Stomach (tissue), 9 donors: ENCODE data around the gene HAGHL. TPM values are rescaled to one million over a fixed set of nuclear protein-coding genes. Genes with fewer than 3 reads are reported as not detected.
"Not testable (repeated sequence)": the region's sequence is repeated elsewhere in the genome, so short reads cannot be mapped to it uniquely, and the experiment has no call there.

ENCODE experiments used
- DNase-seq, 2 donors: peaks; one replicate each; pipeline versions ENCODE4 v3.0.0 to v3.0.0-alpha.2; 2013 to 2019
- H3K27ac ChIP-seq, 5 donors: fragments of 200-600 bp in 4 of 5; sonication (generic) in 4 of 5; one replicate each; pipeline ENCODE4 v1.5.1; 2013 to 2019; ENCODE audit warnings: mild to moderate bottlenecking in 1 of 5, moderate library complexity in 1 of 5
- H3K27me3 ChIP-seq, 3 donors: fragments of 200-600 bp; sonication (generic); one replicate each; pipeline ENCODE4 v1.5.1; 2017 to 2019; ENCODE audit warnings: mixed run types in 1 of 3
- H3K36me3 ChIP-seq, 4 donors: fragments of 200-600 bp; sonication (generic); 1 replicate in 3 of 4; 2 replicates in 1 of 4; pipeline ENCODE4 v1.5.1; 2016 to 2019
- H3K4me1 ChIP-seq, 4 donors: fragments of 200-600 bp; sonication (generic); one replicate each; pipeline ENCODE4 v1.5.1; 2016 to 2019
- H3K4me3 ChIP-seq, 4 donors: fragments of 200-600 bp; sonication (generic) in 3 of 4; one replicate each; pipeline ENCODE4 v1.5.1; 2016 to 2019; ENCODE audit warnings: mild to moderate bottlenecking in 1 of 4
- H3K9me3 ChIP-seq, 4 donors: fragments of 200-600 bp; sonication (generic); one replicate each; pipeline ENCODE4 v1.5.1; 2016 to 2019
- EP300 ChIP-seq: sonication (generic); formaldehyde crosslinking; IDR thresholded peaks from one replicate; pipeline ENCODE4 v1.6.1; 2017; ENCODE audit warnings: antibody characterized with exemption
- POLR2A ChIP-seq, 4 donors: fragments of 450-650 bp; IDR thresholded peaks; one replicate each; pipeline ENCODE4 v1.6.1; 2016; ENCODE audit warnings: antibody characterized with exemption in 4 of 4, control low read depth in 2 of 4, mild to moderate bottlenecking in 1 of 4, moderate library complexity in 1 of 4
- POLR2AphosphoS5 ChIP-seq, 3 donors: sonication (generic); formaldehyde crosslinking; IDR thresholded peaks; one replicate each; pipeline ENCODE4 v1.6.1; 2016; ENCODE audit warnings: antibody characterized with exemption in 3 of 3
- WGBS, 5 donors: extraction: QIAGEN DNeasy Blood & Tissue Kit in 3 of 5; methylation state at CpG; one replicate each; pipeline versions ENCODE4 v1.1.5 to v1.1.7; 2013 to 2018; 5-methylcytosine and 5-hydroxymethylcytosine counted together
- intact Hi-C: fragments of 100-400 bp; cut with DNase I; formaldehyde crosslinking; loops from one replicate; pipeline ENCODE4 v1.15.1; 2023; ENCODE audit warnings: low total_unique reads
- polyA plus RNA-seq, 3 donors: library from polyadenylated mRNA; stranded (reverse); fragments of 200-250 nt; gene quantifications; one replicate each; pipeline ENCODE4 v1.2.3, GENCODE V29; 2013
- total RNA-seq, 5 donors: library from RNA; depleted of rRNA; stranded (reverse); fragments of >200 nt; gene quantifications; one replicate each; pipeline versions ENCODE4 v1.1.0 to v1.2.3, GENCODE V29; 2014 to 2016
- TF ChIP-seq, protein P1 (sequence below), 7 experiments: fragments of 450-650 bp in 4 of 7; fragments of 200-600 bp in 3 of 7; sonication (generic) in 3 of 7; IDR thresholded peaks; one replicate each; pipeline ENCODE4 v1.5.1; 2016 to 2019; ENCODE audit warnings: antibody characterized with exemption in 7 of 7, control low read depth in 2 of 7, mild to moderate bottlenecking in 1 of 7
- donor health status: healthy with polysubstance abuse.
- donor health status: Bipolar disorder and iron deficiency.
- donor health status: healthy.

The HAGHL gene
- total and polyA plus RNA-seq, 8 donors: 3.1 to 19.9 (median 3.9) TPM; not detected in 2

GRCh38 chr16:774086-775001 is 47.4 kb downstream of the HAGHL start:
- Histone ChIP-seq H3K4me3 (no peak overlapping the region), H3K4me1 (no peaks in the 10 kb centered on the region), H3K9me3 (no peaks in the 10 kb centered on the region), H3K27me3 (peaks cover 0 to 83% (median 11%) of the 10 kb centered on the region in 3 donors), H3K27ac (no peak overlapping the region), H3K36me3 (no peaks in the 10 kb centered on the region)
- 76 to 85% (median 78%) methylated on average over 26 to 46 of the region's 46 CpGs for WGBS, 5 donors
- no peak for DNase-seq
- intact Hi-C loops: no loop called here
- TF ChIP-seq EP300: no peak
- no peak for TF ChIP-seq POLR2A (IDR thresholded peaks at IDR 0.05)
- TF ChIP-seq, protein P1, sequence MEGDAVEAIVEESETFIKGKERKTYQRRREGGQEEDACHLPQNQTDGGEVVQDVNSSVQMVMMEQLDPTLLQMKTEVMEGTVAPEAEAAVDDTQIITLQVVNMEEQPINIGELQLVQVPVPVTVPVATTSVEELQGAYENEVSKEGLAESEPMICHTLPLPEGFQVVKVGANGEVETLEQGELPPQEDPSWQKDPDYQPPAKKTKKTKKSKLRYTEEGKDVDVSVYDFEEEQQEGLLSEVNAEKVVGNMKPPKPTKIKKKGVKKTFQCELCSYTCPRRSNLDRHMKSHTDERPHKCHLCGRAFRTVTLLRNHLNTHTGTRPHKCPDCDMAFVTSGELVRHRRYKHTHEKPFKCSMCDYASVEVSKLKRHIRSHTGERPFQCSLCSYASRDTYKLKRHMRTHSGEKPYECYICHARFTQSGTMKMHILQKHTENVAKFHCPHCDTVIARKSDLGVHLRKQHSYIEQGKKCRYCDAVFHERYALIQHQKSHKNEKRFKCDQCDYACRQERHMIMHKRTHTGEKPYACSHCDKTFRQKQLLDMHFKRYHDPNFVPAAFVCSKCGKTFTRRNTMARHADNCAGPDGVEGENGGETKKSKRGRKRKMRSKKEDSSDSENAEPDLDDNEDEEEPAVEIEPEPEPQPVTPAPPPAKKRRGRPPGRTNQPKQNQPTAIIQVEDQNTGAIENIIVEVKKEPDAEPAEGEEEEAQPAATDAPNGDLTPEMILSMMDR (IDR thresholded peaks at IDR 0.05): no peak
- no peak for TF ChIP-seq POLR2AphosphoS5 (IDR thresholded peaks at IDR 0.05)

- Histone ChIP-seq H3K27me3 (peaks cover 0 to 83% (median 11%) of the 10 kb centered on the region in 3 donors), H3K9me3 (no peaks in the 10 kb centered on the region), H3K36me3 (no peaks in the 10 kb centered on the region), H3K4me3 (no peak overlapping the region), H3K4me1 (no peaks in the 10 kb centered on the region), H3K27ac (no peak overlapping the region)
- intact Hi-C loops: no loop called here
- TF ChIP-seq POLR2A (IDR thresholded peaks at IDR 0.05): no peak
- TF ChIP-seq, protein P1 (IDR thresholded peaks at IDR 0.05): no peak
- no peak for TF ChIP-seq EP300
- TF ChIP-seq POLR2AphosphoS5 (IDR thresholded peaks at IDR 0.05): no peak
- 71 to 78% (median 74%) methylated on average over 31 to 36 of the region's 36 CpGs for WGBS, 5 donors
- no peak for DNase-seq
Observed at GRCh38 chr16:775236-775796, 48.4 kb downstream of the HAGHL start.

- intact Hi-C loops, H3K4me1 ChIP-seq, H3K36me3 ChIP-seq, H3K27ac ChIP-seq, H3K9me3 ChIP-seq, H3K4me3 ChIP-seq, DNase-seq: not testable (repeated sequence)
- H3K27me3 ChIP-seq: peaks cover 0 to 83% (median 11%) of the 10 kb centered on the region in 3 donors
- 79 to 92% (median 86%) methylated on average over 10 of the region's 10 CpGs for WGBS, 5 donors
Observed at GRCh38 chr16:776298-776697, 49.4 kb downstream of the HAGHL start.

DNA sequence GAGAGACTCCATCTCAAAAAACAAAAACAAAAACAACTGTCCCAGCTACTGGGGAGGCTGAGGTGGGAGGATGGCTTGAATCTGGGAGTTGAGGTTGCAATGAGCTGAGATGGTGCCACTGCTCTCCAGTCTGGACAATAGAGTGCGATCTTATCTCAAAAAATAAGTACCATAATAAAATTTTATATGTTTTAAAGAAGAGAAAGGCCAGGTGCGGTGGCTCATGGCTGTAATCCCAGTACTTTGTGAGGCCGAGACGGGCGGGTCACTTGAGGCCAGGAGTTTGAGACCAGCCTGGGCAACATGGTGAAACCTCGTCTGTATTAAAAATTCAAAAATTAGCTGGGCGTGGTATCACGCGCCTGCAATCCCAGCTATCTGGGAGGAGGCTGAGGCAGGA is 49.9 kb downstream of the HAGHL start:
- intact Hi-C loops: no loop called here
- no peak for DNase-seq
- Histone ChIP-seq H3K36me3 (no peaks in the 10 kb centered on the region), H3K27me3 (peaks cover 0 to 83% (median 11%) of the 10 kb centered on the region in 3 donors), H3K4me3 (no peak overlapping the region), H3K27ac (no peak overlapping the region), H3K4me1 (no peaks in the 10 kb centered on the region), H3K9me3 (no peaks in the 10 kb centered on the region)
- 84 to 91% (median 88%) methylated on average over 9 of the region's 9 CpGs for whole genome bisulfite sequencing, 5 donors
- TF ChIP-seq POLR2A (IDR thresholded peaks at IDR 0.05): no peak
- TF ChIP-seq, protein P1 (IDR thresholded peaks at IDR 0.05): no peak
- no peak for TF ChIP-seq EP300
- TF ChIP-seq POLR2AphosphoS5 (IDR thresholded peaks at IDR 0.05): no peak
